ENCODE results near the gene C19orf47.

- TF ChIP-seq CTCF (conservative IDR thresholded peaks at IDR 0.05 in 1 of 2, IDR thresholded peaks at IDR 0.05 in 1 of 2; ENCODE audit: extremely low read depth in 1 of 2, insufficient read depth in 1 of 2, low read depth in 1 of 2, low read length in 2 of 2) (no peak), EZH2 (IDR thresholded peaks at IDR 0.05; ENCODE audit: borderline replicate concordance, low read length) (no peak)
Measured at GRCh38 chr19:40356681-40357595, 8.7 kb upstream of the C19orf47 start.

All from mammary epithelial cell (primary cell).